AML-193 (cell line): ENCODE results near the gene UNC45B.
A peak's percentile ranks its signal among the peaks of the same experiment; 100 is the strongest.
"Not testable (repeated sequence)": the region's sequence is repeated elsewhere in the genome, so short reads cannot be mapped to it uniquely, and the experiment has no call there.

Source experiments
- DNase-seq, 2 experiments: peaks; one replicate each; lab custom pipeline; 2025; lab: John Stamatoyannopoulos, UW

Gene UNC45B

DNA sequence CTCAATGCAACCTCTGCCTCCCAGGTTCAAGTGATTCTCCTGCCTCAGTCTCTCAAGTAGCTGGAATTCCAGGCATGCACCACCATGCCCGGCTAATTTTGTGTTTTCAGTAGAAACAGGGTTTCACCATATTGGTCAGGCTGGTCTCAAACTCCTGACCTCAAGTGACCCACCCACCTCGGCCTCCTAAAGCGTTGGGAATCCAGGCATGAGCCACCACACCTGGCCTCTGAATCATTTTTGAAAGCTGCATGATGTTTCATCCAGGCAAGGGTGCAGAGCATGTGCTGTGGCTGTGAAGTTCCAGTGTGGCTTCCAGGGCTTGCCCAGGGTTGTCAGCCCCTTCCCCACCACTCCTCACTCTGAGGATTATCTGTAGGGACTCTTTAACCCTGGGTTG, 24.7 kb downstream of the UNC45B start:
- not testable (repeated sequence) for DNase-seq

DNA sequence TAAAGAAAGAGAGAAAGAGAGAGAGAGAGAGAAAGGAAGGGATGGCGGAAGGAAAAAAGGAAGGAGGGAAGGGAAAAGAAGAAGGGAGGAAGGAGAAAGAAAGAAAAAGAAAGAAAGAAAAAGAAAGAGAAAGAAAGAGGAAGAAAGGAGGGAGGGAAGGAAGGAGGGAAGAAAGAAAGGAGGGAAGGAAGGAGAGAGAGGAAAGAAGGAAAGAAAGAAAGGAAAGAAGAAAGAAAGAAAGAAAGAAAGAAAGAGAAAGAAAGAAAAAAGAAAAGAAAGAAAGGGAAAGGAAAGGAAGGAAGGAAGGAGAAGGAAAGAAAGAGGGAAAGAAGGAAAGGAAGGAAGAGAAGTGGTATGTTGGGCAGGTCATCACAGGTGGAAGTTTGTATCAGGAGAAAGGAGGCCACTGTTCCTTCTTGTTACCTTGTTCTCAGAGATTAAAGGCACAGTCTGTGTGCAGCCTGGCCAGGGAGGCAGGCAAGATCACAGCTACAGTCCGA, 27.3 kb downstream of the UNC45B start:
- no peak for DNase-seq

DNA sequence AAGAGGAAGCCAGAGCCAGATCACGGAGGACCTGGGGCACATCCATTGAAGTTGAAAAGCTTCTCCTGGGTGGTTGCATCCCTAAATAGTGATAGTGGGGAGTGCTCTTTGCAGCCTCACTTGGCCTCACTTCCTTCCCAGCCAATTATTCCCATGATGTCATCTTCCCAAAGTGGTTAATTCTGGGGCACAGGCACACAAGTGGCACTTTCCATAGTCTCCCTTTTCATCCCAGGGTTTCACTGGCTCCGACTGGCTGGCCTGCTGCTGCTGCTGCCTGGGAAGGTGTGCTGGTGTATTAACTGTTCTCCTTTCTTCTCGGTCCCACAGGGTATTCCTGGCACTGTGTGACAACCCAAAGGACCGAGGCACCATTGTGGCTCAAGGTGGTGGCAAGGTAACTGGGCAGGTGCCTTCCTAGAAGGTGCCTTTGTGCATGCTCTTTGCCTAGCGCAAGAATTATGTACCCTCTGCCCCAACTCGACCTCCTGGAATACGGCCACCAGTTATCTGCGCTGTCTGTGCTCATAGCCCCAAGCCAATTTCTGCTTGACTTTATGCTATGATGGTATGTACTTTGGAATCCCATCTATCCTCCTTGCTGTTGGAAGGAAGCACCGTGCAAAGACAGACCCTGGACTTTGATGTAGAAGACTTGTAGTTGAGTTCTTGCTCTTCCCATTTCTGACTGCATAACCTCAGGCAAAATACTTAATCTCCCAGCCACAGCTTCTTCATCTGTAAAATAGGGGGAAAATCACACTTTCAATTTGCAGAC, 28.2 kb downstream of the UNC45B start:
- no peak for DNase-seq

DNA sequence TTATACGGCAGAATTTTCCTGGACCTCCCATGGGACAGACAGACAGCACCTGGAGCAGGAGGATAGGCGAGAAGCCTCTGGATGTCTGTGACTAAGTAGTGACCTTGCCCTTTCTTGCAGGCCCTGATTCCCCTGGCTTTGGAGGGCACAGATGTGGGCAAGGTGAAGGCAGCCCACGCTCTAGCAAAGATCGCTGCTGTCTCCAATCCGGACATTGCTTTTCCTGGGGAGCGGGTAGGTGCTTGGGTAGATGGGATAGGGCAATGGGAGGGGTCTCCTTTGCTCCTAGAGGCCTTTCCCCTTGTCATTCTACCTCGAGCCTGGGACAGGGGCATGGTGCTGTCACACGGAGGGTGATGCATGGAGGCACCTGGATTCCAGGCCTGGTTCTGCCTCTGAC, 29.3 kb downstream of the UNC45B start:
- DNase-seq, result no peak

DNA sequence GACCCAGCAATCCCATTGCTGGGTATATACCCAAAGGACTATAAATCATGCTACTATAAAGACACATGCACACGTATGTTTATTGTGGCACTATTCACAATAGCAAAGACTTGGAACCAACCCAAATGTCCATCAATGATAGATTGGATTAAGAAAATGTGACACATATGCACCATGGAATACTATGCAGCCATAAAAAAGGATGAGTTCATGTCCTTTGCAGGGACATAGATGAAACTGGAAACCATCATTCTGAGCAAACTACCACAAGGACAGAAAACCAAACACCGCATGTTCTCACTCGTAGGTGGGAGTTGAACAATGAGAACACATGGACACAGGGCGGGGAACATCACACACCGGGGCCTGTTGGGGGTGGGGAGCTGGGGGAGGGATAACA, 31.8 kb downstream of the UNC45B start:
- DNase-seq, result not testable (repeated sequence)

DNA sequence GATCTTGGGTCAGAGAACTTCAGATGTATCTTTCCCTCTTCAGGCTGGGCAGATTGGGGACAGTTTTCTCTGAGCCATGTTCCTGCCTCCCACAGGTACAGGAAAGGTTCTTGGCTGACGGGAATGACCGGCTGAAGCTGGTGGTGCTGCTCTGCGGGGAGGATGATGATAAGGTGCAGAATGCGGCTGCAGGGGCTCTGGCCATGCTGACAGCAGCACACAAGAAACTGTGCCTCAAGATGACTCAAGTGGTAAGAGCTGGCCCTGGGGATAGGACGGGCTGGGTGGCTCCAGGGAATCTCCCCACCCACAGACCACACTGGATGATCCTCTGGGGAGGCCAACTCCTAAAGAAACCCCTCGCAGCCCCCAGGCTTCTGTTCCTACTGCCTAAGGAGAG, 35.7 kb downstream of the UNC45B start:
- DNase-seq, result no peak

DNA sequence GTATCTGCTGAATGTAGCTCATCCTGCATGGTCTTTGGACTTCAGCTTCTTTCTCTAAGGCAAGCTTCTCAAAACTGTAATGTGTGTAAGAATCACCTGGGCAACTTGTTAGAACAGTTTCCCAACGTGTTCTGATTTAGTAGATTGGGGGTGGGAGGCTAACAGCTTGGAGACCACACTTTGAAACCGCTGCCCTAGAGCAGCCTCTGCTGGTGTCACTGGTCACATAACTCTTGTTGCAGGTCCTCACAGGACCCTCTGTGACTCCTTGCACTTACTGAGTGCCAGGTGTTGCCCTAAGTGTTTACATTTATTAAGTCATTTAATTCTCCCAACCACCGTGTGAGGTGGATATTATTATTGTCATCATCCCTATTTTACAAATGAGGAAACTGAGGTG, 36.7 kb downstream of the UNC45B start:
- DNase-seq, result no peak

DNA sequence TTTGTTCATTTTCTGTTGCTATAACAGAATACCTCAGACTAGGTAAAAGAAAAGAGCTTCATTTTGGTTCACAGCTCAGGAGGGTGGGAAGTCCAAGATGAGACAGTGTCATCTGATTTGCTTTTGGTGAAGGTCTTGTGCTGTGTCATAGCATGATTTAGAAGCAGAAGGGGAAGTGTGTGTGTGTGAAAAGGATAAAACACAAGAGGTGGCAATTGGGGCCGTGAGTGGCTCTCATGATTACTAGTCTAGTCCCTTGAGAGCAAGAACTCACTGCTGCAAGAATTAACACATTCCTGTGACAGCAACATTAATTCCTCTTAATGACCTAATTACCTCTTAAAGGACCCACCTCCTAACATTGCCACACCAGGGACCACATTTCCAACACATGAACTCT, 38.2 kb downstream of the UNC45B start:
- no peak for DNase-seq

DNA sequence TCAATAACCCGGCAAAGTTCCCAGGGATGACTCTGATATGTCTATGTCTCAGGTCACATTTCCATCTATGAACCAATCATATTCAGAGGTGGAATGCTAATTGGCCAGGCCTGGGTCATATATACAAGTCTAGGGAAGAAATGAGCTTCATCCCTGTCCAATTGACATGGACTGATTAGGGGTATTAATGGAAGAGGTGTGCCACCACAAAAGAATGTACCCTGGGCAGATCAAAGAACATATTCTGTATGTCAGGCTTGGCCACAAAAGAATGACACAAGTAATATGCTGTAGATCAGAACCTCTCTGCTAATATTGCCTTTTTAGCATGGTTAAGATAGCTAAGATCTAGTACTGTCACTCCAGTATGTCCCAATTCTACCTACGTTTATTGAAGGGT, 39.9 kb downstream of the UNC45B start:
- no peak for DNase-seq

DNA sequence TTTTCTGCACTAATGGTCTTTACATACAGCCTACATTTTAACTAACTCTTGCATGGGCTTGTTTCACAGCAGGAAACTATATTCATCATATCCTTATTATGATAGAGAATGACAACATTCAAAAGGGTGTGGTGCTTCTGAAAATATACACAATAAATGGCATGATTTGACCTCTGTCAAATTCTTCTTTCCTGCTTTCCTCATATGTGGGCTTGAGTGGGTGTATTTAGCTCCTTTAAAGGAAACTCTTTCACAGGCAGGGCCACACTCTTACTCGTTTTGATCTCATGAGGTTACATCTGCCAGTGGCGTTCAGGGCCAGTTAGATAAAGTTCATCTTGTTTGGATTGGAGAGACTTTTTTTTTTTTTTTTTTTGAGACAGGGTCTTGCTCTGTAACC, 40.5 kb downstream of the UNC45B start:
- DNase-seq, result no peak

DNA sequence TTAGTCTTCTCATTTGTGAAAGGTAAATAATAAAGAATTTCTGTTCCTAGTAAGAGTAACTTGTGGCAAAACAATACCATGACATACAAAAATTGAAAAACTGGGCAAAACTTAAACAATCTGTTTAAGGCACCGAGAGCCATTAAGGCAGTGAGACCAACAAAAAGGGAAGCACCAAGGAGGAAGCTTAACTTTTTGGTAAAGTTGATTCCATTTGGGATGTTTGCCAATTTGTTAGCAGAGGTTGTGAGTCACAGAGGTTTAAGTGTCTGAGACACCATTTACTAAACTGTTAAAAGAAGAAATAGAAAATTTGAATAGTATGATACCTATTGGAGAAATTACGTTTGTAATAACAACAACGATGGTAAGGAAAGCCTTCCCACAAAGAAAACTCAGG, 41.7 kb downstream of the UNC45B start:
- DNase-seq, result peak; percentile 88 to 91

DNA sequence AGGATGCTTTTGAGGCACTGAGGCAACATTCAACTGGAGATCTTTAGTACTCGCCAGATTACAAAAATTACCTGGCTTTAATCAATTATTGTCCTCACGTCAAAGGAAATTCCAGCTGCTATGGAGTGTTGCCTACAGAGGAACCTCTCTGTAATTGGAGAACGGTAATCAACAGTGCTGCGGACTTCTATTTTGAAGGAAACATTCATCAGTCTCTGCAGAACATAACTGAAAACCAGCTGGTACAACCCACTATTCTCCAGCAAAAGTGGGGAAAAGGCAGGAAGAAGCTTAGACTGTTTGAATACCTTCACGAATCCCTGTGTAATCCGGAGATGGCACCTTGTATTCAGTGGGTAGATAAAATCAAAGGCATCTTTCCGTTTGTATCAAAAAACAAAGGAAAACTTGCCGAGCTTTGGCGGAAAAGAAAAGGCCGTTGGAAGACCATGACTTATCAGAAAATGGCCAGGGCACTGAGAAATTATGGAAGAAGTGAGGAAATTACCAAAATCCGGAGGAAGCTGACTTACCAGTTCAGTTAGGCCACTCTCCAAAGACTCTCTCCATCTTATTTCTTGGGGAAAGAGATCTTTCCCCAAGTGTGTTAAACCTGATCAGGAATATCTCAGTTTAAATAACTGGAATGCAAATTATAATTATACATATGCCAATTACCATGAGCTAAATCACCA, 43.5 kb downstream of the UNC45B start:
- no peak for DNase-seq

DNA sequence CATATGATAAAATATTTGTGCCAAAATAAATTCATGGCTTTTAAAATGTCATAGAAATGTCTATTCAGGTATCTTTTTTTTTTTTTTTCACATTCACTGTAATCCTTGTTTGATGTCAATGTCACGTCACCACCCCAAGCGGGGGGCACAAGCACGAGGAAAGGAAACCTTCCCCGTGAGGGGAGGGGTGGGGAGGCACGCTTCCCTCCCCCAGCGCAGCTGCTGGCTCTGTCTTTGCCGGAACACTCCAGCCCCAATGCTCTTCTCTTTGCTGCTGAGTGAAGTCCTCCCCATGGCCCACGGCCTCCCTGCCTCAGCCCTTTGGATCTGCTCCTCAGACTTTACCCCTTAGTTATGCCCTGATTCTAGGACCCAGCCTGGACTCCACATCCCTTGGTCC, 45.1 kb downstream of the UNC45B start:
- DNase-seq, result no peak

DNA sequence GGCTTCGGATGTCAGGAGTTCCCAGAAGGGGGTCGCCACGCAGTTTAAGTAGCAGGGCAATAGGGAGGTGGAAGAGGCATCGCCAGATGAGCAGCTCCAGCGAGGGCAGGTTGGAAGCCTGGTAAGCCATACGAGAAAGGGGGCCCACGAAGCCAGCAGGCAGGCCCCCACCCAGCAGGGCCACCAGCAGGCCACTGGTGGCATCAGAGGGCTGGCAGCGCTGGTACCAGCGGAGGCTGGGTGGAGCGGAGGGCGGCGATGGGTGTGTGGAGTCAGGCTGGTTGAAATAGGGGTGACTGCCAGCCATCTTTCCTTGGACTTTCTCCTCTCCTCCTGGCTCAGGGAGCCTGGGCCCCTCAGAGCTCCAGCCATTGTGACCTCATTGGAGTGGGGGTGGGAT, 46.4 kb downstream of the UNC45B start, which contains the start of gene SLC35G3:
TSS of gene SLC35G3 (minus strand) at position 393 of the 400 bp plus-strand sequence. CDS start at position 307, 86 bp downstream.
- not testable (repeated sequence) for DNase-seq

DNA sequence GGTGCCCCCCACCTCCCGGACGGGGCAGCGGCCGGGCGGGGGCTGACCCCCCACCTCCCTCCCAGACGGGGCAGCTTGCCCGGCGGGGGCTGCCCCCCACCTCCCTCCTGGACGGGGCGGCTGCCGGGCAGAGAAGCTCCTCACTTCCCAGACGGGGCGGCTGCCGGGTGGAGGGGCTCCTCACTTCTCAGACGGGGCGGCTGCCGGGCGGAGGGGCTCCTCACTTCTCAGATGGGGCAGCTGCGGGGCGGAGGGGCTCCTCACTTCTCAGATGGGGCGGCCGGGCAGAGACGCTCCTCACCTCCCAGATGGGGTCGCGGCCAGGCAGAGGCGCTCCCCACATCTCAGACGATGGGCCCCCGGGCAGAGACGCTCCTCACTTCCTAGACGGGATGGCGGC, 47.4 kb downstream of the UNC45B start:
- not testable (repeated sequence) for DNase-seq

DNA sequence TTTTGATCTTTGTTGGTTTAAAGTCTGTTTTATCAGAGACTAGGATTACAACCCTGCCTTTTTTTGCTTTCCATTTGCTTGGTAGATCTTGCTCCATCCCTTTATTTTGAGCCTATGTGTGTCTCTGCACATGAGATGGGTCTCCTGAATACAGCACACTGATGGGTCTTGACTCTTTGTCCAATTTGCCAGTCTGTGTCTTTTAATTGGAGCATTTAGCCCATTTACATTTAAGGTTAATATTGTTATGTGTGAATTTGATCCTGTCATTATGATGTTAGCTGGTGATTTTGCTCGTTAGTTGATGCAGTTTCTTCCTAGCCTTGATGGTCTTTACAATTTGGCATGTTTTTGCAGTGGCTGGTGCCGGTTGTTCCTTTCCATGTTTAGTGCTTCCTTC, 55.0 kb downstream of the UNC45B start:
- DNase-seq, result not testable (repeated sequence)

DNA sequence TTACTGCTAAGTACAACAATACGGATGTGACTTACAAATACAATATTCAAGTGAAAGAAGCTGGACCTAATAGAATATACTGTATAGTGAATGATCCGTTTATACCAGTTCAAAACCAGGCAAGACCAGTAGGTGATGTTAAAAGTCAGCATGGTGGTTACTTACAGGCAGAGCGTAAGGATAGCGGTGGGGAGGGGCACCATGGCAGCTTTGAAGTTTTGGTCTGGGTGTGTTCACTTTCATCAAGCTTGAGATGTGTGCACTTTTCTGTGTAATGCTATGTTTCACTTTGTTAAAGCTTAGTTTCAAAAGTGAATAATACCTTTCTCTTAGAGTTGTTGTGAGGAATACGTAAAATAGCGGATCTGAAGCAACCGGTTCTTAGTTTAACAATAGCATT, 63.1 kb downstream of the UNC45B start:
- no peak for DNase-seq

DNA sequence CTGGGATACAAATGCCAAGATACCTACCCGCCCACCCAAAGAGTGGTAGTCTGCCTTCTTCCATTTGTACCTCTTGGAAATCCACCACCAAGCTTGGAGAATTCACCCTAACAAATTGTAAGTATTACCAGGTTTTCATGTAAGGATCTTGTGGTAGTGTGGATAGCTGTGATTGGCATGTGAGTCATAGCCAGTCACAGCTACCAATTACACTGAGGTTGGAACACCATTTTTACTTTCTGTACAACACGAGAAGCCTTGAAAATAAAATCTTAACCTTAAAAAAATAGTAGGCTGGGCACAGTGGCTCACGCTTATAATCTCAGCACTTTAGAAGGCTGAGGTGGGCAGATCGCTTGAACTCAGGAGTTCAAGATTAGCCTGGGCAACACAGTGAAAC, 65.1 kb downstream of the UNC45B start:
- no peak for DNase-seq

DNA sequence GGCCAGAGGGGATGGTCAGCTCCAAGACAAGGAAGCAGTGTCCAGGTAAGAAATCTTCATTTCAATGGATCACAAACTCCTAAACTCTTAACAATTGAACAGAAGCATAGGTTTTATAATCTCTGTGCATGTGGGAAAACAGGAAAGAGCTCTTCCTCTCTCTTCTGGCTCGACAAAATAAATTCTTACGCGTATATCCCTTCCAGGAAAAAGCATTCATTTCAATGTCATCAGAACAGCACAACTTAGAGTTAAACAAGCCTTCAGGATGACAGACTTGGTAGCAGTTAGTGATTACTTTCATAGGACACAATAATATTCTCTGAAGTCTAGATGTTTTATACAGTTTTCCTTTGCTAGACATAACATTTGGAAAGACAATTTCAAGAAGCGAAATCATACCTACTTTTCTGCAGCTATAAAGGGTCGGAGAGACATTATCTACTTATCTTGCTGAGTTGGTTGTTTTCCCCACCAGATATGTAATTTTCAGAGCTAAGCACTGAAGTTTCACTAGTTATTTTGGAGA, 65.9 kb downstream of the UNC45B start:
- no peak for DNase-seq

DNA sequence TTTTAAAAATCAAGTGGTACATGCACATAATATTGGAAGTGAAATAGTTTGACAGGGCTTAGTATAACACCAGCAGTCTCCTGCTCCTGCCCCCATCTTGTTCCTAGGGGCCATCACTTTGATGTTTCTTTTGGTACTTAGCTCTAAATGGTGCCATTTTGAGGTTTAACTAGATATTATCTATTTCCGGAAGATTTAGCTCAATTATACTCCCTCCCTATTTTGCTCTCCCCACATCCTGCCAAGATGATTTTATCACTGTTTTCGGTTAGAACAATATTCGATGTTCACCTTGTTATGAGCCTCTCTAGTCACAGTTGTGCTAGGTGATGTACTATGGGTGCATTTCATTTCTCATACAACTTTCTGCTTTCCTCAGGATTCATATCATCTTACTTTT, 66.6 kb downstream of the UNC45B start:
- no peak for DNase-seq

DNA sequence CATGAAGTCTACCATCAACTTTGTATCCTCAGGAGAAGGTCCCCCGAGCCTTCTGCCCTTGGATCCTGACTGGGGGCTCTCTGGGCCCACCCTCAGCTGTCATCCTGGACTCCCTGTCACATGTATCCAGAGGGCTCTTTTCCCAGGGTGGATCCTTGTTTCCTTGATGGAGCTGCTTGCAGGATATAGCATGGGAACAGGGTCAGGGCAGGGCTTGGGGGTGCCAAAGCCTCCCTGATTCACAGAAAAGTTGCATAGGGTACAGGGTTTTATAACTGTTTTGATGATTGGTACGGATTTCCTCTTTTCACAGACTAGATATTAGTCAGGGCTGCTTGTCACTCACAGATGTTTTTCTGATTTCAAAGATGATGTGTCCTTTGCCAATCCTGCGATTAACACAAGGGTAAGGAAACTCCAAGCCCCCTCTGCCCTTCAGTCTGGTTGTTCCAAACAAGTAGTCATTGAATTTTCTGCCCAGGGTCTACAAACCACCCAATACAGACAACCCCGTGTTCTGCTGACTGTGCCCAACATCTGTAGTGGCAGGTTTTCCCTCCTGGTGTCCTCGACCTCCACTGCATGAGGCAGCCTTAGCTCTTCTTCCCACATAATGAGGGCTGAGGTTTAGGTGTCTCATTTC, 67.1 kb downstream of the UNC45B start:
- DNase-seq, result no peak

DNA sequence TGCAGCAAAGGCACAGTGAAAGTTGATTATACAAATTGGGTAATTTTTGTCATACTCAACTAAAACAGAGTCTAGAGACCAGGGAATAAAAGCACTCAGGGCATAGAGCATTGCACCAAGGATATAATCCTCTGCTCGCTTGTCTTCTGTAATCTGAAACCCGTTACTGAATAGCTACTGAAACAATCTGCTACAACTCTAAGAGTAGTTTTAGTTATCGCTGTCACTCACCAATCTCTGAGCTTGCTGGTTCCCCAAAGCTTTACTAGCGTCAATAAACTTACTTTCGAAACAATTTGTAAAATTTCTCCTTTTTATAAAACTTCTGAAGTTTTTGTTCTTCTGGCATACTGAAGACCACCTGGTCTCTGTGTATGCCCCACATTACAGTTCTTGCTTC, 69.5 kb downstream of the UNC45B start:
- no peak for DNase-seq

DNA sequence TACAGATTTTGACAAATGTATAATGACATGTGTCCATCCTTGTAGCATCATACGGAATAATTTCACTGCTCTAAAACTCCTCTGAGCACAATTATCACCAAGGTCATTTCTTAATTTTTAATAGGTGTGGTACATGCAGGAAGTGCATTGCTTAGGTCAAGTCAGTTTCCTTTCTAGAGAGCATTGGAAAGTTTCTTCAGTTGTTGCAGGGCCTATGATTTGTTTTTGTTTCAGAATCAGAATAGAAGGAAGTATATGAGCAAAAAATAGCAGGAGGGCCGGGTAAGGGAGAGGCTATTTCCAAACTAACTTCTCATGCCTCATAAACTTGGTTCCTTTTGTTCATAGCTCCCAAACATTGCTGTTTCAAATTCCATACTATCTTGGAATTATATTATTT, 71.3 kb downstream of the UNC45B start:
- no peak for DNase-seq
